Effector memory CD4-positive, alpha-beta T cell (primary cell): ENCODE measurements around the gene MEG3.

Experiments used
- DNase-seq, 3 donors: peaks; one replicate each; pipeline ENCODE4 v3.0.0-alpha.2; 2020
- H3K27ac ChIP-seq: 2 replicates; pipeline ENCODE4 v1.7.0; 2013; ENCODE audit warnings: mild to moderate bottlenecking, low read length, moderate library complexity; ENCODE audit not compliant: insufficient read depth, poor library complexity, severe bottlenecking
- H3K27me3 ChIP-seq: replicated peaks from 2 replicates; pipeline ENCODE4 v1.7.0; 2013; ENCODE audit warnings: mild to moderate bottlenecking, low read length; ENCODE audit not compliant: insufficient read depth, control insufficient read depth, poor library complexity, severe bottlenecking
- H3K36me3 ChIP-seq: 2 replicates; pipeline ENCODE4 v1.7.0; 2013; ENCODE audit warnings: mild to moderate bottlenecking, low read length, moderate library complexity; ENCODE audit not compliant: control insufficient read depth, insufficient read depth
- H3K4me1 ChIP-seq: 2 replicates; pipeline ENCODE4 v1.7.0; 2013; ENCODE audit warnings: low read length, mild to moderate bottlenecking; ENCODE audit not compliant: control insufficient read depth, insufficient read depth, poor library complexity, severe bottlenecking
- H3K4me3 ChIP-seq: 2 replicates; pipeline ENCODE4 v1.7.0; 2013; ENCODE audit warnings: low read length, low read depth, mild to moderate bottlenecking; ENCODE audit not compliant: insufficient read depth, poor library complexity, severe bottlenecking
- H3K9me3 ChIP-seq: 2 replicates; pipeline ENCODE4 v1.7.0; 2013; ENCODE audit warnings: mild to moderate bottlenecking, low read length, moderate library complexity; ENCODE audit not compliant: control insufficient read depth

MEG3 gene

DNA sequence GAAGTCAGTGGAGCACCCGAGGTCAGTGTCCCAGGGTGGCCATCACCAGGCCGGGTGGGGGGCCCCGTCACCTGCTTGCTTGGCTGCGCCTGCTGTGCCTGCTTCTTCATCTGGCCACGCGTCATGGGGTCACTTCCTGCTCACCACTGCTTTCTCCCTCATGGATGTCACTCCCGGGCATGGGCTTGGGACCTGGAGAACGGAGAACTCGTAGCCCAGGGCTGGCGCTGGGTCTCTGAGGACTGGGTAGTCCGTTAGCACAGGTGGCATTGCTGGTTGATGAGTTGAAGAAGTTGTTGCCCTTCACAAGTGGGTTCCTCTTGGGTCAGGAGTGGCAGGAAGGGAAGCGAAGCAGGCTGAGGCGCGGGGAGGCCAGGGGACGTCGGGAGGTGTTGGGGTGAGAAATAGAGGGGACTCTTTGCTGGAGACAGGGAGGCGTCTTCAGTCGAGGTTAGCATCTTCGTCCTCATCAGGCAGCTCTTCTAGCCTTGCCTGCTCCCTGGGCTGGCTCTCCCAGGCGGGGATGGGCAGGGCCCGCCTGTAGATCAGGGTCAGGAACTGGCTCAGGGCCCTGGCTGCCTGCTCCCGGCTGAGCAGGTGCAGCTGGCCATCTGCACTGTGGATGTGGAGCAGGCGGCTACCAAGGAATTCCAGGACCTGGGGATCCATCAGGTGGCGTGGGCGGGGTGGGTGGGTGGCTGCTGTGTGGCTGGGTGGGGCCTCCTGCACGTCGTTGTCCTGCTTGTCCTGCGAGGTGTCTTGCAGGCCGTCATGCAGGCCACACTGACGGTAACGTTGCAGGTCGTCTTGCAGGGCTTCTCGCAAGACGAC, 54.6 kb downstream of the MEG3 start:
- Histone ChIP-seq H3K9me3 (no peaks in the 10 kb centered on the region), H3K27me3 (no peaks in the 10 kb centered on the region), H3K36me3 (no peaks in the 10 kb centered on the region), H3K4me1 (no peaks in the 10 kb centered on the region), H3K4me3 (no peak overlapping the region), H3K27ac (no peak overlapping the region)
- DNase-seq, result no peak

DNA sequence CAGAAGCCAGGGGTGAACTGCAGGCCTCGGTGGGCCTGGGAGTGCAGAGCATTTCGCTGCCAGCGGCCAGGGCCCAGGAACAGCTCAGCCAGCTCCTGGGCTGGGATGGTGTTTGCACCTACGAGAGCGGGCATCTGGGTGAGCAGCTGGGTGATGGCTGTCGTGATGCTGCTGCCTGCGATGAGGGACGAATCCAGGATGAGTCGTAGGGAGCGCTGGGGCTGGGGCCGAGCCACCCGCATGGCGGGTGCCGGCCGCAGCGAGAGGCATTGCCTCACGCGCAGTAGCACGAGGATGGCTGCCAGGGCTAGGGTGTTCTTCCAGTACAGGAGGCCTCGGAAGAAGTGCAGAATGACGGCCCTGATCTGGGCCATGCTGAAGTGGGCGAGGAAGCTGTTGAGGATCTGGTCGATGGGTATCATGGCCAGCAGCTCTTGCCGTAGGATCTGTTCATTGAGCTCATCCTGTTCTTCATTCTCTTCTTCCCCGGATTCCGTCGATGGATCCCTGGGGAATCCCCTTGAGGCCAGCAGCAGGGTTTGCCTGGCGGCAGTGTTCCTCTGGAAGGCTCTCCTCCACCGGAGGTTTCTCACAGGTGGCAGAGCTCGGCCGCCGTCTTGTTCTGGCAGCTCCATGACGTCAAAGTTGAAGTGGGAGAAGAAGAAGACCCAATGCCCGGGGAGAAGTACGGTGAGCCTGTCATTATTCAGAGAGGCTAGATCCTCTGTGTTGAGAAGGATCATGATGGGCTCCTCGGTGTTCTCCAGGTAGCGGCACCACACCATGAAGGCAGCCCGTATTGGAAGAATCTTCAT, 55.5 kb downstream of the MEG3 start:
- H3K27ac ChIP-seq, result no peak overlapping the region
- H3K4me3 ChIP-seq, result no peak overlapping the region
- no peaks in the 10 kb centered on the region for H3K27me3 ChIP-seq
- H3K9me3 ChIP-seq, result no peaks in the 10 kb centered on the region
- H3K4me1 ChIP-seq, result no peaks in the 10 kb centered on the region
- DNase-seq, result no peak
- H3K36me3 ChIP-seq, result no peaks in the 10 kb centered on the region

DNA sequence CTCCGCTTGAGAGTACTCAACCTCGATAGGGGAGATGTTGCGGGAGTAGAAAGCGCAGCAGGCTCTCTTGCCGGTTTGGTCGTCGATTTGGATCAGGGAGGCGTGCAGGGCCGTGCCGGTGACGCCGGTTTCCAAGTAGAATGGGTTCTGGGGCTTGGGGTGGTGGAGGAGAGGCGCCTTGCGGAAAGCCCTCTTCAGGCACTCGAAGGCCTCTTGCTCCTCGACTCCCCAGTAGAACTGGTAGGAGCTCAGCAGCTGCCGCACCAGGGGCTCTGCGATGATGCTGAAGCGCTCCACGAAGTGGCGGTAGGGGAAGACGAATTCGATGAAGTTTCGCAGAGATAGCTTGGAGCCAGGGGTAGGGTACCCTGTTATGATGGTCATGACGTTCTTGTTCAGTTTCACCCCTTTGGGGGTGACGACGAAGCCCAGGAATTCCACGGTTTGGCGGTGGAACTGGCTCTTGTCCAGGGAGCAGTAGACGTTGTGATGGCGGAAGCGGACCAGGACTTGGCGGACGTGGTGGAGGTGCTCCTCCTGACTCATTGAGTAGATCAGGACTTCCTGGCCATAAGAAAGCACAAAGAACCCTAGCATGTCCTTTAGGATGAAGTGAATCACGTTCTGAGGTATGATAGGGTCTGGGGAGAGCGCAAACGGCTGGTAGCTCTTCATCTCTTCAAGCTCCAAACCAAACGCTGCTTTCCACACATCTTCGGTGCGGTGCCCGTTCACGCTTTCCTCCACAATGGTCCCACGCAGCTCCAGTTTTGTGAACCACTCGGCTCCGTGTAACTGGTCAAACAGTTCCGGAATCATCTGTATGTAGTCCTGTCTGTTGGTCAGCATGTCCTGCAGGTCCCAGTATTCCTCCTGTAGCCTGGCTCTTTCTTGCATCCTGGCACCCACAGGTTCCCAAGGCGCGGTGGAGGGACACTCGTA, 56.4 kb downstream of the MEG3 start:
- no peak overlapping the region for H3K27ac ChIP-seq
- no peak for DNase-seq
- no peak overlapping the region for H3K4me3 ChIP-seq
- no peaks in the 10 kb centered on the region for H3K9me3 ChIP-seq
- no peaks in the 10 kb centered on the region for H3K4me1 ChIP-seq
- no peaks in the 10 kb centered on the region for H3K27me3 ChIP-seq
- no peaks in the 10 kb centered on the region for H3K36me3 ChIP-seq

DNA sequence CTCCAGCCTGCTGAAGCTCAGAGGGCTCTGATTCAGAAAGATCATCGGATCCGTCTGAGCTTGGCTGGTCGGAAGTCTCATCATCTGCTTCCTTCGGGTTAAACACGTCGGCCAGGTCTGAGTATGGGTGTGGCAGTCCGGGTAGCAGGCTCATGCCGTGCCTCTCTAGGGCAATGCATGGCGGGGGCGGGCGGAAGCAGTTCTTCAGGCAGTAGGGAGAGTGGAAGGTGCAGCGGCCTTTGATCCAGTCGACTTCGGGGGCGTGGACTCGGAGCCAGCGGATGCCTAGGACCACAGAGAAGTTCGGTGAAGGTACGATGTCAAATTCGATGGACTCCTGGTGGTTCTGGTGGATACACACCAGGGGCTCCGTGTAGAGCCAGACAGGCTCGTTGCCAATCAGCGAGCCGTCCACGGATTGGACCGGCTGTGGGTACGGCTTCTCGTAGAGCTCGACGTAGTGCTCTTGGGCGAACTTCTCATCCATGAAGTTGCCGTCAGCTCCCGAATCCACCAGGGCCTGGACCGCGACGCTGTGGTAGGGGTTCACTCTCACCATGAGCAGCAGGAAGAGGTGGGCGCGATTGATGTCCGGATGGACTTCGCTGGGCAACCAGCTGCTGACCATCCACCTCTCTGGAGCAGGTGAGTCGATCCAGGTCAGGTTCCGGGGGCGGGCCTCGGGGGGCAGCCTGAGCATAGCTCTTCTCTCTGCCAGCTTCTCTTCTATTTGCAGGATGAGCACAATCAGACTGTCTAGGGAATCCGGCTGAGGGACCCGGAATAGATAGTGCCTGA, 57.3 kb downstream of the MEG3 start:
- Histone ChIP-seq H3K4me1 (no peaks in the 10 kb centered on the region), H3K9me3 (no peaks in the 10 kb centered on the region), H3K36me3 (no peaks in the 10 kb centered on the region), H3K27ac (no peak overlapping the region), H3K4me3 (no peak overlapping the region), H3K27me3 (no peaks in the 10 kb centered on the region)
- no peak for DNase-seq

DNA sequence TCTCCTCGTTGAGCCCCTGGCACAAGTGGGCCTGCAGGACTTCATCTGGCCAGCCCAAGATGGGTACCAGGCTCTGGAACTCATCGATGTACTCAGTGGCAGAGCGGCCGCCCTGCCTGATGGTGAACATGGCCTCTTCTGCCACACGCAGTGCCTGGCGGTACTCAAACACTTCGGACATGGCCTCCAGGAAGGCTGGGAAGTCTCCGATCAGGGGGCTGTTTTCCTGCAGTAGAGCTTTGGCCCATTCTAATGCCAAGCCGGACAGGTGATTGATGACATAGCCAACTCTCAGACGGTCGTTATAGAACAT, 57.8 kb downstream of the MEG3 start:
- Histone ChIP-seq H3K27ac (no peak overlapping the region), H3K9me3 (no peaks in the 10 kb centered on the region), H3K4me1 (no peaks in the 10 kb centered on the region), H3K36me3 (no peaks in the 10 kb centered on the region), H3K27me3 (no peaks in the 10 kb centered on the region), H3K4me3 (no peak overlapping the region)
- DNase-seq, result no peak

DNA sequence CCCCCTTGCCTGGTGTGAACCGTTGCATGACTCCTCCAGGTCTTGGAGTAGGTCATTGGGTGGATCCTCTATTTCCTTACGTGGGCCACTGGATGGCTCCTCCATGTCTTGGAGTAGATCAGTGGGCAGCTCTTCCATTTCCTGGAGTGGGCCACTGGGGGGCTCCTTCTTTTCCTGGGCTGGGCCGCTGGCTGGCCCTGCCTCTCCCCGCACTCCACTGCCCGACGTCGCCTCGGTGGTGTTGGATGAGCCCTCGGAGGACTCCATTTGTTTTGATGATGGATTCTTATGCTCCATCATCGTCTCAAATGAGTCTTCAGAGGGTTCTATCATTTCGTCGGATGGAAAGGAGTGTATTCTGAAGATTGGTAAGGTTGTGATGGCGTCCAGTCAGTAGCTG, 58.5 kb downstream of the MEG3 start:
- H3K36me3 ChIP-seq, result no peaks in the 10 kb centered on the region
- no peaks in the 10 kb centered on the region for H3K27me3 ChIP-seq
- no peaks in the 10 kb centered on the region for H3K9me3 ChIP-seq
- H3K4me3 ChIP-seq, result no peak overlapping the region
- H3K27ac ChIP-seq, result no peak overlapping the region
- no peaks in the 10 kb centered on the region for H3K4me1 ChIP-seq
- no peak for DNase-seq

DNA sequence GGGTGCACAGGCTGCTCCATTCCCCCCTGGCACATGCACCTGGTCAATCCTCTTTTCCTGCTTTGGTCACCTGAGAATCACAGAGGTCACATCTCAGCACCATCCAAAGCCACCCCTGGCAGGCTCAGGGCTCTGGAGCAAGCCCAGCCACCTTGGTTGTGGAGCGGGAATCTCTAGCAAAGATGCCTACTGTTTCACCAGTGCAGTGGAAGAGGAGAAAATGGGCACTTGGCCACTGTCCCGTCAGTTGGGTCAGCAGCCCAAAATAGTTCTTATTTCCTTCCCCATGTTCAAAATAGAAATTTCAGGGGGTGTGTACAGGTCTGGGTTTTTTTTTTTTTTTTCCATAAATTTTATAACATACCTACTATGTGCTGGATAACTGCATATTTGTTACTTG, 59.3 kb downstream of the MEG3 start:
- Histone ChIP-seq H3K9me3 (no peaks in the 10 kb centered on the region), H3K27ac (no peak overlapping the region), H3K27me3 (no peaks in the 10 kb centered on the region), H3K4me3 (no peak overlapping the region), H3K36me3 (no peaks in the 10 kb centered on the region), H3K4me1 (no peaks in the 10 kb centered on the region)
- no peak for DNase-seq

DNA sequence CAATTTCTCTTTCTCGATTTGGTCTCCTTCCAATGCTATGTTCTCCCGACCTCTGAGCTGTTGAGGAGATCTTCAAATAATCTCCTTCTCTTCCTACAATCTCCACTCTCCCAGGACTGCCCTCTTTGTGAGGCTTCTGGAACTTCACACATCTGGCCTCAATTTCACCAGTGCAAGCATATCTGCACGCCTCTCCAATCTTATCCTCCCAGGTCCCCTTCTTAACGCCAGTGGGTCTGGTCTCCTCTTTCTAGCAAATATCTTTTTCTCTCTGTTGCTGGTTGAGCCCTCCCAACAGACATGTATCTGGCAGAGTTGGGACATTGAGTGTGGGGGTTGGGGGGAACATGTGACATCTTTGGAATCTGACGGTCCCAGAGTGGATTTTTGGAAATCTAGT, 59.7 kb downstream of the MEG3 start:
- Histone ChIP-seq H3K4me1 (no peaks in the 10 kb centered on the region), H3K36me3 (no peaks in the 10 kb centered on the region), H3K4me3 (no peak overlapping the region), H3K9me3 (no peaks in the 10 kb centered on the region), H3K27me3 (no peaks in the 10 kb centered on the region), H3K27ac (no peak overlapping the region)
- DNase-seq, result no peak

DNA sequence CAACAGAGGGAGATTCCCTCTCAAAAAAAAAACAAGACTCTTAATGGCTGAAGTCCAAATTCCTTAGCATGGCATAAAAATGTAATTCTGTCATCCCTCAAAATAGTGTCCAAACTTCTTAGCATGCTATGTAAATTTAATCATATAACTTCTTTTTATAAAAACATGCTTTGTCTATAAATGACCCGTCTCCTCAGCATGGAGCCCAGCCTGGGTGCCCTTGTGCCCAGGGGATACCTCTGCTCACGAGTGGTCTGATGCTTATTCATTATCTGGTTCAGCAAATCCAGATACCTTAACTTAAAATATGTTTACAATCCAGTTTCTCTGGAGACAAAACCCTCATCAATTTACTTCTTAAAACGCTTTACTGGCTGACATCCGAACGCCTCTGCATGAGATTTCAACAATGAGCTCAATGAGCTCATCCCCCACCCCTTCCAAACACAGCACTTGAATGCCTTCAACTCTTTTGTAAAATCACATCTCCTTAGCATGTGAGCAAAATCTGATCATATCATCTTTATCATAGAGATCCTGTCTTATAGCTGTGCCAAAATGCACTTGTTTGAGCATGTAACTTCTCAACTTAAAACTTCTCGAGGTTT, 61.9 kb downstream of the MEG3 start:
- no peaks in the 10 kb centered on the region for H3K27me3 ChIP-seq
- no peaks in the 10 kb centered on the region for H3K36me3 ChIP-seq
- DNase-seq, result no peak
- H3K4me1 ChIP-seq, result no peaks in the 10 kb centered on the region
- H3K4me3 ChIP-seq, result no peak overlapping the region
- no peak overlapping the region for H3K27ac ChIP-seq
- H3K9me3 ChIP-seq, result no peaks in the 10 kb centered on the region
